ENCODE data around the gene PEAR1. TPM values are rescaled to one million over a fixed set of nuclear protein-coding genes. Genes with fewer than 3 reads are reported as not detected.

Gene PEAR1
- total RNA-seq, 1 experiment from 2014 or later: 0.39 TPM

DNA sequence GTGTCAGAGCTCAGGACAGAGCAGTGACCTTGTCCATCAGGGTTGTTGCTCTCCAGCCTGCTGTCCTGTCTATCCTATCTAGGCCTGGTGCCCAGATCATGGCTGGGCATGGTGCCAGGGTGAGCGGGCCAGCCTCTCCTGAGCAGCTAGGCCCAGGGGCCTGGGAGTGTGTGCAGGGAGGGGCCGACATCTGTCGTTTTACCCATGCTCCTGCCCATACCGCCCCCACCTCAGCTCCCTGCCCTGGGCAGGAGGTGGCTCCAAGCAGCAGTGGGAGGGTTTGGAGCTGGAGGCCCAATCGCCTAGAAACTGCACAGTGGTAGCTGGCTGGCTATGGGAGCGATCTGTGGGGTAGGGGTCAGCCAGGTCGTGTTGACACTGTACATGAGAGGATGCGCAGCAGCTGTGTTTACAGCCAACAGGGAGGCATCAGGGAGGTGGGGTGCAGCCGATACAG is 41.1 kb upstream of the PEAR1 start:
- Histone ChIP-seq H3K4me1 (ENCODE audit: insufficient read depth, low read length) (no peaks in the 10 kb centered on the region), H3K79me2 (ENCODE audit: insufficient read depth, low read length) (no peaks in the 10 kb centered on the region), H3T11ph (ENCODE audit: low read length) (no peak overlapping the region), H2BK5ac (ENCODE audit: insufficient read length, low read length) (no peak overlapping the region), H4K91ac (ENCODE audit: insufficient read length, low read depth, low read length) (no peak overlapping the region), H2BK20ac (ENCODE audit: low read depth, low read length, poor library complexity, severe bottlenecking) (no peak overlapping the region), H3K27me3 (ENCODE audit: insufficient read depth, low read length) (peaks cover 40% of the 10 kb centered on the region), H3K79me1 (ENCODE audit: insufficient read depth, low read depth, low read length, poor library complexity, severe bottlenecking) (no peaks in the 10 kb centered on the region), H3K4me2 (ENCODE audit: insufficient read depth, insufficient read length, low read length) (no peak overlapping the region), H3K9ac (ENCODE audit: extremely low read depth, insufficient read length, low read length) (no peak overlapping the region), H4K20me1 (ENCODE audit: control insufficient read depth, insufficient read depth, insufficient read length) (no peaks in the 10 kb centered on the region), H3K14ac (ENCODE audit: insufficient read depth, low read length) (no peak overlapping the region), H2AK5ac (ENCODE audit: insufficient read length, low read length) (no peak overlapping the region), H3K9me3 (ENCODE audit: control insufficient read depth, low read depth, low read length) (no peaks in the 10 kb centered on the region), H3K23ac (ENCODE audit: insufficient read length, low read depth, low read length) (no peak overlapping the region), H2AFZ (ENCODE audit: low read length) (no peak overlapping the region), H3K18ac (ENCODE audit: insufficient read length, low read depth, low read length) (no peak overlapping the region), H3K27ac (ENCODE audit: insufficient read length, low read depth, low read length) (no peak overlapping the region), H4K5ac (ENCODE audit: insufficient read length, low read depth, low read length) (no peak overlapping the region), H4K8ac (replicated peaks; ENCODE audit: insufficient read length, low read depth, low read length) (no peak overlapping the region), H2BK15ac (ENCODE audit: low read depth, low read length) (no peak overlapping the region), H2BK120ac (ENCODE audit: low read depth, low read length, poor library complexity, severe bottlenecking) (no peak overlapping the region), H3K4ac (ENCODE audit: low read depth, low read length) (no peak overlapping the region), H2BK12ac (ENCODE audit: insufficient read length, low read depth, low read length) (no peak overlapping the region), H3K23me2 (ENCODE audit: insufficient read length, low read depth, low read length, poor library complexity, severe bottlenecking) (peaks cover 3% of the 10 kb centered on the region), H3K56ac (ENCODE audit: insufficient read length, low read depth, low read length) (no peak overlapping the region)
- Mint-ChIP-seq H3K4me3 (no peak overlapping the region), H3K9me3 (no peaks in the 10 kb centered on the region), H3K36me3 (ENCODE audit: insufficient read depth in 1 of 3, low read depth in 3 of 3) (no peaks in the 10 kb centered on the region), H3K27me3 (ENCODE audit: low read depth) (peaks cover 96% of the 10 kb centered on the region), H3K27ac (no peak overlapping the region), H3K4me1 (peaks cover 12 to 23% of the 10 kb centered on the region in 2 experiments)
- TF ChIP-seq, protein P1, sequence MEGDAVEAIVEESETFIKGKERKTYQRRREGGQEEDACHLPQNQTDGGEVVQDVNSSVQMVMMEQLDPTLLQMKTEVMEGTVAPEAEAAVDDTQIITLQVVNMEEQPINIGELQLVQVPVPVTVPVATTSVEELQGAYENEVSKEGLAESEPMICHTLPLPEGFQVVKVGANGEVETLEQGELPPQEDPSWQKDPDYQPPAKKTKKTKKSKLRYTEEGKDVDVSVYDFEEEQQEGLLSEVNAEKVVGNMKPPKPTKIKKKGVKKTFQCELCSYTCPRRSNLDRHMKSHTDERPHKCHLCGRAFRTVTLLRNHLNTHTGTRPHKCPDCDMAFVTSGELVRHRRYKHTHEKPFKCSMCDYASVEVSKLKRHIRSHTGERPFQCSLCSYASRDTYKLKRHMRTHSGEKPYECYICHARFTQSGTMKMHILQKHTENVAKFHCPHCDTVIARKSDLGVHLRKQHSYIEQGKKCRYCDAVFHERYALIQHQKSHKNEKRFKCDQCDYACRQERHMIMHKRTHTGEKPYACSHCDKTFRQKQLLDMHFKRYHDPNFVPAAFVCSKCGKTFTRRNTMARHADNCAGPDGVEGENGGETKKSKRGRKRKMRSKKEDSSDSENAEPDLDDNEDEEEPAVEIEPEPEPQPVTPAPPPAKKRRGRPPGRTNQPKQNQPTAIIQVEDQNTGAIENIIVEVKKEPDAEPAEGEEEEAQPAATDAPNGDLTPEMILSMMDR (conservative IDR thresholded peaks at IDR 0.05): no peak
- no peak for DNase-seq
- no CpG with 5 or more reads among the region's 9 CpGs for WGBS (ENCODE audit: extremely low coverage, insufficient read length, low lambda C conversion rate)
